Fibroblast of skin of back (primary cell): Measurements from ENCODE around the gene CLDN15.
A peak's percentile ranks its signal among the peaks of the same experiment; 100 is the strongest.

Source experiments
- DNase-seq: peaks from one replicate; pipeline ENCODE4 v3.0.0-alpha.2; 2013

CLDN15 gene

DNA sequence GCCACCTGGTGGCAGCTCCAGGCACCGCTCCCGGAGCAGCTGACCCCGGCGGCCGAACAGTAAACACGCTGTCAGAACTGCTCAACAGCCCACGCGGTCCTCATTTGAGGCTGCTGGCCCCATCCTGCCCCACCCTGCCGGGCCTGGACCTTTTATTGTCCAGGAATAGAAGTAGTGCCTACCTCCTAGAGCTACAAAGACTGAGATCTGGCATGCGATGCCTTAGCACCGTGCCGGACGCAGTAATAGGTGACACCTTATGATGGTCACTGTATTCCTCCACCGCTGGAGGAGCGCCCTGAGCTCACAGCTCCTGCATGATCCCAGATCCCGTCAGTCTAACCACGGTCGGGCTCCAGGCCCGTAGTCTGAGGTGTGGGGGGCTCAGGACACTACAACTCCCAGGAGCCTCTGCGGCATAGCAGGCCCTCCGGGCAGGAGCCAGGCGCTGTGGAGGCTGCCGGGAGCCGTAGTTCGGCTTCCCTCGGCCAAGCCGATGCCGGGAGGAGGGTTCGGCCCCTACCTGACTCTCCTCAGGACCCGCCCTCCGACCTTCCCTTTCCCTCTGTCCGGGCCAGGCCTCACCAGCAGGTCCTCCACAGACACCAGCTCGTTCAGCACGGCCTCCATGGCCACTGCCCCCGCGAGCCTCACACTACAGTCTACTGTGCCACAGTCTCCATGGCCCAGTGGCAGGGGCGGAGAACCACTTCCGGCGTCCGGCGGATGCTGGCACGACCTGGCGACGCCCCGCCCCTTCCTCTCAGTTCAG lies 7.0 kb upstream of the CLDN15 start, which contains the start of gene FIS1:
Gene FIS1 (minus strand): TSS at position 707 of the 772 bp plus-strand sequence. CDS start 77 bp downstream, at position 630.
- peak; percentile 89 for DNase-seq

DNA sequence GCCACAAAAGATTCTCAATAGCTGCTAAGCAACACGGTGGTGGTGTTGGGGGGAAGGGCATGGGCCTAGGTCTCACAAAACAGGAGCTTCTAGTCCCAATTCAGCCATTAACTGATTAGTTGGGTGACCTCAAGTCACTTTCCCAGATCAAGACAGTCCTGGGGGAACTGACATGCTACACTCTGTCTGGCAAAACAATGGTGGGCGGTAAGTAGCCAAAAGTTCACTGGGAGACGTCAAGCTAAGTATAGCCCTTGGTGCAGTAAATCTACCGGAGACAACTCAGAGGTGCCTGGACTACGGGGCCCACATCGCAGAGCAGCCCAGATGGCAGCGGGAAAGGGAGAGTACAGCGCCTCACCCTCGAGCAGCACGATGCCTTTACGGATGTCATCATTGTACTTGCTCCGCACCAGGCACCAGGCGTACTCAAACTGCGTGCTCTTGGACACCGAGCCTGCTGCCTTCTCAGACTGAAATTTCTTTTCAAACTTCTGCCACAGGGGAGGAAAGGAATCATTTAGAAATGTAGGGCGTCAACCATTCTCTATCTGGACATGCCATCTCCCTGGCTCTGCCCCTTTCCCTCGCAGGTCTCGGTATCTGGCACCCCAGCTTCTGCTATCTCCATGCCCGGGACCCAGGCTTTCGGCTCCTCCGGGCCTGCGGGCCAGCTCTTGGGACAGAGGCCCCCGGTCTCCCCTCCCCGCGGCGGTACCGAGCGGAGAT lies 6.2 kb upstream of the CLDN15 start:
- no peak for DNase-seq

DNA sequence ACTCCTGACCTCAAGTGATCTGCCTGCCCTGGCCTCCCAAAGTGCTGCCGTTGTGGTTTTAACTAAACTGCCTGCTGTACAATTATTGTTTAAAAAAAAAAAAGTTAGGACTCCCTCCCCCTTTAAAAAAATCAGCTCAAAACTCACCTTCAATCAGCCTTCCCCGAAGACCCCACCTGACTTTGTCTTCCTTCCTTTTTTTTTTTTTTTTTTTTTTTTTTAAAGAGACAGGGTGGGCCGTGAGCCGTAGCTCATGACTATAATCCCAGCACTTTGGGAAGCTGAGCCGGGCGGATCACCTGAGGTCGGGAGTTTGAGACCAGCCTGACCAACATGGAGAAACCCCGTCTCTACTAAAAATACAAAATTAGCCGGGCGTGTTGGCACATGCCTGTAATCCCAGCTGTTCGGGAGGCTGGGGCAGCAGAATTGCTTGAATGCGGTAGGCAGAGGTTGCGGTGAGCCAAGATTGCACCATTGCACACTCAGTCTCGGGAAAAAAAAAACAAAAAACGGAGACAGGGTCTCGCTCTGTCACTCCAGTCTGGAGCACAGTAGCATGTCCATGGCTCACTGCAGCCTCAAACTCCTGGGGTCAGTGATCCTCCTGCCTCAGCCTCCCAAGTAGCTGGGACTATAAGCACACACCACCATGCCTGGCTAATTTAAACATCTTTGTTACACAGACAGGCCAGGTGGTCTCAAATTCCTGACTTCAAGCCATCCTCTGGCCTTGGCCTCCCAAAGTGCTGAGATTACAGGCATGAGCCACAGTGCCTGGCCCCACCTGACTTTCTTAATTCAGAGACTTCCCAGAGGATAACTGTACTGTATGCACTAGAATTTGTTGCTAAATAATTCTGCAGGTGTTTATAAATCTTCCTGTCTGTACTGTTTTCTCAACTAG lies 4.1 kb upstream of the CLDN15 start:
- no peak for DNase-seq

DNA sequence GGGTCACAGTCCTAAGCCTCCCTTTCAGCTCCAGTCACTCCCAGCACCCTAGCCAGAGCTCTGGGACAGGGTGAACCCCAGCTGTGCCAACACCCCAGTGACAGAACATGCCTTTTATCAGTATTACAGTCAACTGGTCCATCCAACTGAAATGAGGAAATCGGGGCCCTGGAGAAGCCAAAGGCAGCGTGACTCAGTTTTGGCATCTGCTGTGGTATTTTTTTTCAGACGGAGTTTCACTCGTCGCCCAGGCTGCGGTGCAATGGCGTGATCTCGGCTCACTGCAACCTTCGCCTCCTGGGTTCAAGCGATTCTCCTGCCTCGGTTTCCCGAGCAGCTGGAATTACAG lies 3.4 kb upstream of the CLDN15 start:
- no peak for DNase-seq

DNA sequence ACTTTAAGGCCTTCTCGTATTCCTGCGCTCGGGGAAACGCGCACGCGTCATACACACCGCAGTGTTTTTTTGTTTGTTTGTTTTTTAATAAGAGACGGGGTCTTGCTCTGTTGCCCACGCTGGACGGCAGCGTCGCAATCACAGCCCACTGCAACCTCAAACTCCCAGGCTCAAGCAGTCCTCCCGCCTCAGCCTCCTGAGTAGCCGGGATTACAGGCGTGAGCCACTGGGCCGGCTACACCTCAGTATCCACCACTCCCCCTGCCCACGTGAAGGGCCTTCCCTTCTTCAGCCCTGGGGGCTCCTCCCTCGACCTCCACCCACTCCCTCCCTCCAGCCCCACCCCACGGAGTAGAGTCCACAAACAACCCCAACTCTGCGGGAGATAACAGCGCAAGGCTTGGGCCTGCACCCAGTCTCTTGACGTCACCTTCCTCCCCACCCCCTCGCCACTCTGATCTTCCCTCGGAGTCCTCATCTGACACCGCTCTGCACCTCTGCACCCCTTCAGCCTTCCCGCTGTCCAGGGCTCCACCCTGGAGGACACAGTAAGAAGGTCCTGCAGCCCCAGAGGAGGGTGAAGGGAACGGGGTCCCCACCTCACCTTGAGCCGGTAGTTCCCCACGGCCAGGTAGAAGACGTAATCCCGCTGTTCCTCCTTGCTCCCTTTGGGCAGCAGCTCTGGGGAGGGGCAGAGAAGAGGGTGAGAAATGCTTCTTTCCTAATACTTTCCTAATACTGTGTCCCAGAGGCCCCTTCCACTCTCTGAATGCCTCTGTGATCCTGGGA lies 2.8 kb upstream of the CLDN15 start:
- no peak for DNase-seq

DNA sequence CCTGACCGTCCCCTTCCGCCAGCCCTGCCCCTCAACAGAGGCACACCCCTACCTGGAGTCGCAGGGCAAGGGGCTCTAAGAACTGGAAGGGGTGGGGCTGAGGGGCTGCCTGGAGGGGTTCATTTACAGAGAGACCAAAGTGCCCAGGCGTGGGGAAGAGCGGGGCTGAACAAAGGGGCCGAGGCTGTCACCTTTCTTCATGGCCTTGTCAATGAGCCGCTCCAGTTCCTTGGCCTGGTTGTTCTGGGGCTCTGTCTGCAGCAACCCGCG lies 2.3 kb upstream of the CLDN15 start:
- no peak for DNase-seq

DNA sequence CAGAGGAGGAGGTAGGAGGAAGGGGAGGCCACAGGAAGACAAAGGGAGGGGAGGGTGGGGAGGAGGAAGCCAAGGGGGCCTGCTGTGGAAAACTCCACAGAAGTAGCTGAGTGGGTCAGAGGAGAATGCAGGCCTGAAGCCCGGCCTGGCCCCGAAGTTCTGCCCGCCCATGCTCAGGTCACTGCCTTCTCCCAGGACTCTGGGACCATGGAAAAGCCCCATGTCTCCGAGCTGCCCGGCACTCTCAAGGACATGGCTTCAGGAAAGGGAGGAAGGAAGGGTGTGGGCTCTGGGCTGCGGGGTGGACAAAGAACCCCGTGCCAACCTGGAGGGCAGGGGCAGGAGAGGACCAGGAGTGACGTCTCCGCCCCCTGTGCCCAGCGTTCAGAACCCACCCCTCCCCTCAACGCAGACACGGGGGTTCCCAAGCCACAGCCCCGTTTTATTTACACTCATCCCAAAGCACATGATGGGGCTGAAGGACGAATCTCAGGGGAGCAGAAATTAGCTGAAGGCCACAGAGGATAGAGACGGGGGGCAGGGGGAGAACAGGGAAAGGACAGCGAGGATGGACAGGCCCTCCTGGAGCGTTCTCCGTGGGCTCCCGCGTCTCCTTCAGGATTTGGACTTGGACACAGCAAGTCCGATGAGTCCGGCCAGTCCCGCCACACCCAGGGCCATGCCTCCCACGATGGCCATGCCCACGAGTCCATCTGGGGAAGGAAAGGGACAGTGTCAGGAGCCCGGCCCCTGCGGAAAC lies 1.8 kb upstream of the CLDN15 start:
- DNase-seq: no peak

DNA sequence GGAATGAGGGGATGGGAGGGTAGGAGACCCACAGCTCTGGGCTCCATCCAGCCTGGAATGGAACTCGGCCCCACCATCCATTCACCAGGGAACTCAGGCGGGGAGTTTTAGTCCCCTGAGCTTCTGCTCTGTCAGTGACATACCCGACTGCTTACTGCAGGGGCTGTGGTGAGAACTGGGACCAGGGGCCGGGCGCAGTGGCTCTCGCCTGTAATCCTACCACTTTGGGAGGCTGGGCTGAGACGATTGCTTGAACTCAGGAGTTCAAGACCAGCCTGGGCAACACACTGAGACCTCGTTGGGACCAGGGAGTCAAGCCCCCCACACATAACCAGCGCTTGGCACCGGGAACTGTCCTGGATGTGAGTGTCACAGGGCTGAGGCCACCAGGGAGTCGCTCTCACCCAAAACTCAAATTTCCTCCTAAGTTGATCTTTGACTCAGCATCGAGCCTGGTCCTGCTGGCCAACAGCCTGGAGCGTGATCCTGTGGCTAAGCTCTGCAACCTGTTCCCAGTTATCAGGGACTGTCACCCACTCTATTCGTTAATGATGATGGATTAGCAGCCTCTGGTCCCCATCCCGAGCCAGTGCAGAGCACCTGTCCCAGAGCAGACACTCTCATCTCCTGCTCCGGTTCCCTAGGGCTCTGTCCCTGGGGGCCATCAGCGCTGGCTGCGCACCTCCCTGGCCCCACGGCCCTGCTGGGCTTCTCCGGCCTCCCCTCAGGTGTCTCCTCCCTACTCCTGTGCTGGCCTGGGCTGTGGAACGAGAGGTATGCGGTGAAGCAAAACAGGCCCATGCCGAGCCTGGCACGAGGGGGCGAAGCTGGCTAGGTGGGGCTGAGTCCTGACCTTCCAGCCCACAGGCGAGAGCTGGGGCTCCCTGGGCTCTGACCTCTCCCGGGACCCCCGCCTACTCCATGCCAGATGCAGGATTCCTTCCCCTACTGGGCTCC lies 902 bp upstream of the CLDN15 start:
- no peak for DNase-seq

DNA sequence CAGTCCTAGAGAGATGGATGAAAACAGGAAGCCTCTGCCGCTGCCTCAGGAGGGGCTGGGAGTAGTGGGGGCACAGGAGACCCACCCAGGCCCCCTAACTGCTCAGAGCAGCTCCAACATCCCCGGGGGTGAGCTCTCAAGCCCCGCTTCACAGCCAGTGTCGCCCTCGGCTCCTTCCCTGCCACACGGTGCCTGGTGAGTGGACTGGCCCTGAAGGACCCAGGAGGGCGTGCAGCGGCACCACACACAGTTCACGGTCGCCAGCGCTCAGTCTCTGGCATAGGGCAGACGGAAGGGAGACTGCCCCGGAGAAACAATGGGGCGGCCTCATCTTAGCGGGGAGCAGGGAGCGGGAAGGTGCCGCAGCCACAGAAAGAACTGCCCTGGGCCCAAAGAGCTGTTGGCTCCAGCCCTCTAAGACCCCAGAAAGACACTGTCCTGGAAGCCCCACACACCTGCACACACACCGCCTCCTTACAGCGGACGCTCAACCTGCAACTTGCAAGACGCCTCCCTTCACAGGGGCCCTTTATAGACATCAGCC lies 1.2 kb downstream of the CLDN15 start:
- DNase-seq: no peak

DNA sequence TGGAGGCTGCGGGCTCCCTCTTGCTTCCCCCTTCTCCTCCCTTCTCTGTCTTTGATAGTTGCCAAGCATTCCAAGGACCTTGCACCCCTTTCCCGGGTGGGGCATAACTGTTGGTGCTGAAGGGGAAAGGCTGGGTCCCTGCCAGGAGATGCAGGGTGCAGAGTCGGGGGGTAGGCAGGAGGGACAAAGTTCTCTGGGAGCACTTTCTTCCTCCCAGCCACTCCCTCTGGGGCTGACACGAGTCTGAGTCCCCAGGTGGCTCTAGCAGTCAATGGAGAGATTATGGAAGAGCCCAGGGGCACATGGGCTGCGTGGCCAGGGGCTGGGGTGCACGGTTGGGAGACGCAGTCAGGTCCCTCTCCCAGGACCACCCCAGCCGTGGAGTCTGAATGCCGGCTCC lies 2.1 kb downstream of the CLDN15 start:
- no peak for DNase-seq

DNA sequence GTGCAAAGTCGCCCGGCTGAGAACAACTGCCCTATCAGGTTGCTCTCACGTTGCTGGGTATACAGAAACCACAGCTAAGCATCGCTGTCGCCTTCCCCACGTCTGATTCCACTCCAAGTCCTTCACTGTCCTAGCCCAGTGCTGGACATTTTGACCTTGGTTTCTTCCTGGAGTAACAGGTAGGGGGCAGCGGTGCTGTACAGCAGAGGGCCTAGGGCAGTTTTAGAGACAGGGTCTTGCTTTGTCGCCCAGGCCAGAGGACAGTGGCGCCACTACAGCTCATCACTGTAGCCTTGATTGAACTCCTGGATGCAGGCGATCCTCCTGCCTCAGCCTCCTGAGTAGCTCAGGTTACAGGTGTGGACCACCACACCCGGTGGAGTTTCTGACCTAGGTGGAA lies 2.6 kb downstream of the CLDN15 start:
- DNase-seq: no peak

DNA sequence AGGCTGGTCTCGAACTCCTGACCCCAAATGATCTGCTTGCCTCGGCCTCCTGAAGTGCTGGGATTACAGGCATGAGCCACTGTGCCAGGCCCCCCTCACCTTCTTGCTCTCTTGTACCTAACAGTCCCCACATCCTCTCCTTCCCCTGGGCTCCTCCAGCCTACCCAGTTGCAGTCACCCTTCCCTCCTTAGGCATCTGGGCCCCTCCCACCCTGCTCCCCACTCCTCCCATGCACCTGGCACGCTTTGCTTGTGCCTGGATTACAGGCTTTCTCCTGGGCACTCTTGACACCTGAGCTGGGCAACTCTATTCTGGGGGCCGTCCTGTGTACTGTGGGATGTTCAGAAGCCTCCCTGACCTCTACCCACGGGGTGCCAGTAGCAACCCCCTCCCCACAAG lies 3.0 kb downstream of the CLDN15 start:
- no peak for DNase-seq

DNA sequence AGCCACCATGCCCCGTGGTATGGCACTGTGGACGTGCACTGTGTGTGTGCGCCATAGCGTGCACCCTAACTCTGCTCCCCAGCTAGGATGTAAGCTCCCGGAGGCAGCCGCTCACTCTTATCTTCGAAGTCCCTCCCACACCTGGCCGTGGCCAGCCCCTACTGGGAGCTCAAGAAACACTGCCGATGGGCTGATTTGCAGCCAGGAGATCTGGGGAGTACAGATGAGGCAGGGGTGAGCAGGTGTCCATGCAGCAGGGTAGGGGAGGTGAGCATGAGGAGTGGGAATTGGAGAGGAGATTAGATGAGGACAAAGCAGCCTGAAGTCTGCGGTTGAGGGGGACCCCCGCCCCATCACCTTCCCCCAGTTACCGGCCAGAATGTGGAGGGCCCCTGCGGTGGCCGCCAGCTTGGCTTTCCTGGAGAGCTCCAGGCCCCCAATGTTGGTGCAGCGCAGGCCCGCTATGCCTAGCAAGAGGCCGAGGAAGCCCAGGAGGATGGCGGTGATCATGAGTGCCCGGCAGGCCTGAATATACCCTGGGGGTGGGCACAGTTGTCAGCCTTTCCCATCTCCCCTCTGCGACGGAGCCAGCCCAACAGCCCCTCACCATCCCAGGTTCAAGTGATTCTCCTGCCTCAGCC lies 3.6 kb downstream of the CLDN15 start:
- no peak for DNase-seq

DNA sequence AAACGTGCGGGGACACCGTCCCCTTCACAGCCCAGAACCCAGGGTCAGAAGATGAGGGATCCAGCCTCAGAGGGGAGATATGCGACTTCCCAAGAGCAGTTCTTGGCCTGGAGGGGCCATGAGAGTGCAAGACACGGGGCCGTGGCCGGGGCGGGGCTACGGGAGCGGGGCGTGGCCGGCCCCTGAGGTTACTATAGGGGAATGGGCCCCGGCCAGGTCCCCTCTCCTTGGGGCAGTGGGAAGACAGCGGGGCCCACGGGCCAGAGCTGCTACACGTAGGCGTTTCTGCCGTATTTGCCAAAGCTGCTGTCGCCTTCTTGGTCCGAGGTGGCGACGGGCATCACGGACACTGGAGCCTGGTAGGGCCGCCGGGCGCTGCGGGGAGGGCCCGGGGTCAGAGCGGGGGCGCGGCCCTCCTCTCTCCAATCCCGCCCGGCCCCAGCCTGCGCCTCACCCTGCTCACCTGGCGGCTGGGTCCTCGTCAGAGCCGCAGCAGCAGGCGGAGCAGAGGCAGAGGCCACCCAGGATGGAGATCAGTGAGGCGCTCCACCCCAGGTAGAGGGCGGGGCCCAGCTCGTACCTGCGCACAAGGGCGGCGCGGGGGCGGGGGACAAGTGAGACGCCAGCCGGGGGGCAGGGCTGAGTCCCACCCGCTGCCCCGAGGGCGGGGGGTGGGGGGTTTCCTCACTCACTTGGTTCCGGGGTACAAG lies 5.3 kb downstream of the CLDN15 start:
- no peak for DNase-seq

DNA sequence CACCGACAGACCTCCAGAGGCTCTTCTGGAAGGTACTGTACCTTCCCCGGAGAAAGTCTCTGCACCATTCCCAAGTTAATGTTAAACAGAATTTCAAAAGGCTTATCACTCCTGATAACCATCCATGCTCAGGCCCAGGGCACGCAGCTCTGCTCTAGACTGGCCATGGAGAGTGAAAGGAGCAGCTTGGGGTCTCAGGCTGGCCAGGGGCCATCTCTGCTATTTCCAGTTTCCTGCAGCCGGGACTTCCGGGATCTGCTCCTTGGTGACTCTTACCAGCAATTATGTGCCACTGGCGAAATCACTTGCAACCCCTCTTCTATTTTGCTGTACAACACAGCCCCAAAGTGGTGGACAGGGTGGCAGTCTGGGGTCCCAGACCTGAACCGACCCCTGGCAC lies 6.0 kb downstream of the CLDN15 start:
- no peak for DNase-seq

DNA sequence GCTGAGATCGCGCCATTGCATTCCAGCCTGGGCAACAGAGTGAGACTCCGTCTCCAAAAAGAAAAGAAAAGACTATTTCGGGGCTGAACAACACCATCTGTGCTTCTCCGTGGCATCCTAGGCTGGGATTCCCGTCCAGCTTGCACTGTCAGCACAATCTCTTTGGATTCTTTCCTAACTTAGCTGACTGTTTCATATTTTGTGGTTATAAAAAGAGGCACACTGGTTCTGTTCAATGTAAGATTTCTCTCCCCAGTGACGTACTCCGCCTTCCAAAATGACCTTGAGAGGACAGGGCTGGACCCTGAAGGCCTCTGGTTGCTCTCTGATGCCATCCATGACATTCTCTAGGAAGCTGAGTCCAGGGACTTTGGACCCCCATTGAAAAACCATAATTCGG lies 10.9 kb downstream of the CLDN15 start:
- DNase-seq: no peak

DNA sequence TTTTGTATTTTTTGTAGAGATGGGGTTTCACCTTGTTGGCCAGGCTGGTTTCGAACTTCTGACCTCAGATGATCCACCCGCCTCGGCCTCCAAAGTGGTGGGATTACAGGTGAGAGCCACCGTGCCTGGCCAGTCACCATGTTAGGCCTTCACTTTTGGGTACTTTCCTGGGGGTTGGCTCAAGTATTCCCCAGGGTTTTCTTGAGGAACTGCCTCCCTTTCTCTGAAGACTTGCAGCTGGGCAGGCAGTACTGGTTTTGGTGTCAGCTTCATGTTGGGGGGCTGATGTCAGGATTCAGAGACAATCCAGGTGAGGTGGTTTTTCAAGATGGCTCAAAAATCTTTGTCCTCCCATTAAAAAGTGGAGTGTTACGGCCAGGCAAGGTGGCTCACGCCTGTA lies 12.0 kb downstream of the CLDN15 start:
- DNase-seq: no peak

DNA sequence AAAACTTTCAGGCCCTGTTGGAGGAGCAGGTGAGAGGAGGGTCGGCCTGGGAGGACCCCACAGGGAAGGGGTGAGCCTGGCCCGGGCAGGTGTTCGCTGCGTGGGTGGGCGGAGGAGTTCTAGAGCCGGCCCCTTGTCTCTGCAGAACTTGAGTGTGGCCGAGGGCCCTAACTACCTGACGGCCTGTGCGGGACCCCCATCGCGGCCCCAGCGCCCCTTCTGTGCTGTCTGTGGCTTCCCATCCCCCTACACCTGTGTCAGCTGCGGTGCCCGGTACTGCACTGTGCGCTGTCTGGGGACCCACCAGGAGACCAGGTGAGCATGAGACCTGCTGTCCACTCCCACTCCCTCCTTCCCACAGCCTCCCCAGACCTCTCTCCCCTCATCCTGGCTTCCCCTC lies 14.1 kb downstream of the CLDN15 start:
- DNase-seq: no peak

DNA sequence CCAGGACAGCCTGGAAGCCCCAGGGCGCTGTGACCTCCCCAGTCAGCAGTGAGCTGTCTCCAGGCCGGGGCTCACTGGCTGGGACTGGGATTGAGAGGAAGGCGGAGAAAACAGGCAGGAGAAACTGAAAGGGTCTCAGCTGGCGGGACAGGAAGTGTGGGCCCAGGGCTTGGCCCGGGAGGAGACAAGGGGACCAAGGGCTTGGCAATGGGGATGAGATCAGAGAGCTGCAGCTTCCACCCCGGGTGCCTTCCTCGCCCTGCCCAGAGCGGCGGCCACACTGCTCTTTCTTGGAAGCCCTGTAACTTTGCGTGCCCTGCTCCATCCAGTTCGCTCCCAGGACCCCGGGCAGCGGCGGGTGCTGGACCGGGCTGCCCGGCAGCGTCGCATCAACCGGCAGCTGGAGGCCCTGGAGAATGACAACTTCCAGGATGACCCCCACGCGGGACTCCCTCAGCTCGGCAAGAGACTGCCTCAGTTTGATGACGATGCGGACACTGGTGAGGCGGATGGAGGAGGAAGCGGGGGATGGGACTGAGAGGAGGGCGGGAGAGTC lies 15.2 kb downstream of the CLDN15 start:
- DNase-seq: no peak
